Lung (tissue), 12 donors: ENCODE data around the gene ZSCAN10. TPM values are rescaled to one million over a fixed set of nuclear protein-coding genes. Genes with fewer than 3 reads are reported as not detected.

ENCODE experiments used
- ATAC-seq: fragments of 200-7000 bp; cut with Tn5 transposase; one replicate; pipeline ENCODE4 v1.9.1; 2020; ENCODE audit warnings: moderate number of reproducible peaks; ENCODE audit not compliant: insufficient read depth, low FRiP score
- DNase-seq, 3 donors: peaks; one replicate each; pipeline ENCODE4 v3.0.0-alpha.2; 2013 to 2017
- H3K27ac ChIP-seq, 2 donors: one replicate each; pipeline ENCODE4 v1.5.1; 2013; ENCODE audit warnings: mild to moderate bottlenecking in 2 of 2, moderate library complexity in 2 of 2, control low read depth in 1 of 2, inconsistent platforms in 1 of 2, low read depth in 1 of 2, low read length in 1 of 2
- H3K27me3 ChIP-seq, 3 donors: one replicate each; pipeline ENCODE4 v1.5.1; 2013; ENCODE audit warnings: low read length in 2 of 3; ENCODE audit not compliant: control insufficient read depth in 3 of 3, insufficient read depth in 3 of 3
- H3K36me3 ChIP-seq, 4 donors: one replicate each; pipeline ENCODE4 v1.5.1; 2013; ENCODE audit warnings: low read length in 4 of 4, mild to moderate bottlenecking in 1 of 4, moderate library complexity in 1 of 4; ENCODE audit not compliant: control insufficient read depth in 4 of 4, insufficient read depth in 4 of 4
- H3K4me1 ChIP-seq, 5 donors: one replicate each; pipeline ENCODE4 v1.5.1; 2013; ENCODE audit warnings: low read length in 5 of 5, mild to moderate bottlenecking in 2 of 5, moderate library complexity in 1 of 5; ENCODE audit not compliant: control insufficient read depth in 5 of 5, insufficient read depth in 5 of 5
- H3K4me3 ChIP-seq: one replicate; pipeline ENCODE4 v1.5.1; 2013; ENCODE audit warnings: mild to moderate bottlenecking, control low read depth, moderate library complexity
- H3K9ac ChIP-seq, 2 donors: one replicate each; pipeline ENCODE4 v1.5.1; 2013; ENCODE audit warnings: low read length in 2 of 2, control low read depth in 1 of 2; ENCODE audit not compliant: insufficient read depth in 1 of 2
- H3K9me3 ChIP-seq, 4 donors: one replicate each; pipeline ENCODE4 v1.5.1; 2013; ENCODE audit warnings: low read length in 3 of 4, mild to moderate bottlenecking in 1 of 4, moderate library complexity in 1 of 4; ENCODE audit not compliant: control insufficient read depth in 4 of 4, insufficient read depth in 3 of 4
- CTCF ChIP-seq: IDR thresholded peaks from 2 replicates; pipeline ENCODE4 v1.5.1; 2012; ENCODE audit warnings: mild to moderate bottlenecking; ENCODE audit errors: control extremely low read depth, extremely low read depth
- WGBS, 2 donors: extraction: QIAGEN DNeasy Blood & Tissue Kit; methylation state at CpG; one replicate each; pipeline ENCODE4 v1.1.7; 2013; 5-methylcytosine and 5-hydroxymethylcytosine counted together
- polyA plus RNA-seq, 2 donors: library from polyadenylated mRNA; stranded (reverse); fragments of 200-250 nt; gene quantifications; one replicate each; pipeline ENCODE4 v1.2.1, GENCODE V29; 2013
- total RNA-seq, 2 donors: library from RNA; depleted of rRNA in 1 of 2; stranded (reverse); fragments of >200 nt in 1 of 2; gene quantifications; one replicate each; pipeline ENCODE4 v1.2.1, GENCODE V29; 2014 to 2021
- donor health status: control.
- donor health status: control.
- donor health status: Bipolar disorder and iron deficiency.
- donor health status: healthy.
- donor health status: DM: yes; HTN: yes; CAD: no.

The ZSCAN10 gene
- total and polyA plus RNA-seq, 4 donors, result 0.02 to 0.21 TPM; not detected in 2

- 2 to 4% methylated on average over 51 to 54 of the region's 54 CpGs for whole genome bisulfite sequencing, 2 donors
- no peaks in the 10 kb centered on the region for H3K9me3 ChIP-seq
- peaks cover 0 to 55% (median 51%) of the 10 kb centered on the region in 3 donors for H3K27me3 ChIP-seq
- peaks cover 0 to 6% (median 3%) of the 10 kb centered on the region in 5 donors for H3K4me1 ChIP-seq
- DNase-seq, result no peak
- no peak overlapping the region for H3K9ac ChIP-seq
- peak overlapping the region in 1 of 2 donors; percentile 21 for H3K27ac ChIP-seq
- H3K36me3 ChIP-seq, result no peaks in the 10 kb centered on the region
- TF ChIP-seq CTCF, result no peak
- H3K4me3 ChIP-seq, result no peak overlapping the region
- ATAC-seq, result no peak
Observed at GRCh38 chr16:3046641-3047386, 52.3 kb downstream of the ZSCAN10 start.

DNA sequence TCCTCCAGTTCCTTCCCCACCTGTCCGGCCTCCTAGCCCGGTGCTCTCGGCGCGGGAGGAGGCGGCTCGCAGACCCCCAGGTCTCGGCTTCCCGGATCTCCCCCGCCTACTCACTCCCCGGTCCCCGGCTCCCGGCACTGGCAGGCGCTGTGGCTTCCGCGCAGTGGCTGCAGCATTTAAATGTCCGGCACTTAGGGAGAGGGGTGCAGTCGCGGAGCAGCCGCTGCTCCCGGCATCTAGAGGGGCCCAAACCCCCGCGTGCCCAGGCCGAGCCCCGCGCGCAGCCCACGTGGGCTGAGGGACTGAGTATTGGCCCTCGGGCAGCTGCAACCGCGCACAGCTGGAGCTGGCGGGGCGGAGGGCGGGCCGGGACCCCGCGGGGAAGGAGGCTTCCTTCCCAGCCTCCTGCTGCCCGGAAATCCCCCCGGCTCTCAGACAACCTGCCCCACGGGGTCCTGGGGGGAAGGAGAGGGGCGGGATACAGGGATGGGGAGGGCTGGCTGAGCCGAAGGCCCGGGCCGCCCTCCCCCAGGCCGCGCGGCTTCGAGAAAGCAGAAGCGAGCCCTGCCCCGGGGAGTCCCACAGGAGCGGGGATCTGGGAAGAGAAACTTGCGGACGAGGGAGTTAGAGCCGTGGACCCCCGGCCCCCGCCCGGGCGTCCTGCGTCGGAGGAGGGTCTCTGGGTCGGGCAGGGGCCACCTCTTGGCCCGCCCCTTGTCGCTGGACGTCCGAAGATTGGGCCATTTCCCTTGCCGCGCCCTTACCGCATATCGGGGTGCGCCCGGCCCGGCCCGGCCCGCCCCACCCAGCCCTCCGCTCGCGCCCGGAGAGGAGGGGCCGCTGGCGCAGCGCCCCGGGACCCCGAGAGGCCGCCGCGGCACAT, 53.1 kb downstream of the ZSCAN10 start, which contains the start of gene MMP25:
Gene MMP25, plus strand, starts transcription at position 804 of the 883 bp plus-strand sequence. CDS start 357 bp downstream, outside the sequence.
- H3K4me1 ChIP-seq, result peaks cover 0 to 6% (median 3%) of the 10 kb centered on the region in 5 donors
- ATAC-seq (peak; percentile 45), DNase-seq (no peak)
- WGBS, 2 donors, result 1% methylated on average over 39 to 86 of the region's 86 CpGs
- H3K9ac ChIP-seq, result no peak within 1 kb of the TSS
- peaks cover 0 to 55% (median 49%) of the 10 kb centered on the region in 3 donors for H3K27me3 ChIP-seq
- peak within 1 kb of the TSS in 1 of 2 donors; percentile 21 for H3K27ac ChIP-seq
- H3K36me3 ChIP-seq, result no peaks in the 10 kb centered on the region
- no peak for TF ChIP-seq CTCF
- H3K9me3 ChIP-seq, result no peaks in the 10 kb centered on the region
- no peak within 1 kb of the TSS for H3K4me3 ChIP-seq

DNA sequence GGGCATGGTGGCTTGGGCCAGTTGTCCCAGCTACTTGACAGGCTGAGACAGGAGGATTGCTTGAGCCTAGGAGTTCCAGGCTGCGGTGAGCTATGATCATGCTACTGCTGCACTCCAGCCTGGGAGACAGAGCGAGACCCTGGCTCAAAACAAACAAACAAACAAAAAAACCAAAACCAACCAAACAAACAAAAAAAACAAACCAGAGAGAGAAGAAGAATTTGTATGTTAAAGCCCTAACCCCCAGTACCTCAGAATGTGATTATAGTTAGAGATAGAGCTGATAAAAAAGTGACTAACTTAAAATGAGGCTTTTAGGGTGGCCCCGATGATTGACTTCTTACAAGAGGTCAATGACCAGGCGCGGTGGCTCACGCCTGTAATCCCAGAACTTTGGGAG, 54.4 kb downstream of the ZSCAN10 start:
- DNase-seq (no peak), ATAC-seq (no peak)
- Histone ChIP-seq H3K9me3 (no peaks in the 10 kb centered on the region), H3K4me3 (no peak overlapping the region), H3K27ac (no peak overlapping the region), H3K36me3 (no peaks in the 10 kb centered on the region), H3K27me3 (peaks cover 0 to 58% (median 49%) of the 10 kb centered on the region in 3 donors), H3K9ac (no peak overlapping the region), H3K4me1 (peaks cover 0 to 6% (median 3%) of the 10 kb centered on the region in 5 donors)
- 90 to 96% methylated on average over 6 of the region's 6 CpGs for WGBS, 2 donors
- no peak for TF ChIP-seq CTCF
